Keratinocyte (primary cell): ENCODE data around the gene PACS2. TPM values are rescaled to one million over a fixed set of nuclear protein-coding genes. Genes with fewer than 3 reads are reported as not detected.

ENCODE experiments used
- DNase-seq: peaks from one replicate; pipeline ENCODE4 v3.0.0-alpha.2; 2011; ENCODE audit warnings: low read depth, missing footprints, low spot score
- FAIRE-seq: peaks from 2 replicates; lab custom pipeline; 2011; peaks lifted over from hg19 to GRCh38; lab: Jason Lieb, UNC
- H2AFZ ChIP-seq: 2 replicates; pipeline ENCODE4 v1.6.0; 2012; ENCODE audit warnings: low read length, control low read depth, inconsistent platforms; ENCODE audit not compliant: control insufficient read depth
- H3K27ac ChIP-seq: 2 replicates; pipeline ENCODE4 v1.5.1; 2011; ENCODE audit warnings: low read length; ENCODE audit not compliant: control insufficient read depth, insufficient read depth
- H3K27me3 ChIP-seq: 3 replicates; pipeline ENCODE4 v1.6.0; 2011; ENCODE audit warnings: low read length; ENCODE audit not compliant: control insufficient read depth, insufficient read depth; ENCODE audit errors: extremely low read depth
- H3K36me3 ChIP-seq, 2 experiments: 2 replicates in 1 of 2; 3 replicates in 1 of 2; pipeline ENCODE4 v1.5.1; 2011; ENCODE audit warnings: low read length in 2 of 2, mild to moderate bottlenecking in 1 of 2; ENCODE audit not compliant: control insufficient read depth in 2 of 2, insufficient read depth in 2 of 2; ENCODE audit errors: extremely low read depth in 1 of 2
- H3K4me1 ChIP-seq: 3 replicates; pipeline ENCODE4 v1.5.1; 2011; ENCODE audit warnings: low read length; ENCODE audit not compliant: control insufficient read depth, insufficient read depth; ENCODE audit errors: extremely low read depth
- H3K4me2 ChIP-seq: 3 replicates; pipeline ENCODE4 v1.6.0; 2011; ENCODE audit warnings: low read depth, low read length; ENCODE audit not compliant: control insufficient read depth, insufficient read depth; ENCODE audit errors: extremely low read depth
- H3K4me3 ChIP-seq, 3 experiments: fragments of 200-600 bp in 1 of 3; sonication (generic) in 1 of 3; 2 replicates in 2 of 3; 3 replicates in 1 of 3; pipeline ENCODE4 v1.5.1; 2011 to 2016; ENCODE audit warnings: low read length in 3 of 3, mild to moderate bottlenecking in 3 of 3, control low read depth in 2 of 3, inconsistent platforms in 1 of 3, low read depth in 1 of 3, mixed read lengths in 1 of 3, mixed run types in 1 of 3, moderate library complexity in 1 of 3; ENCODE audit not compliant: control insufficient read depth in 2 of 3, insufficient read depth in 2 of 3; ENCODE audit errors: extremely low read depth in 1 of 3
- H3K79me2 ChIP-seq: 2 replicates; pipeline ENCODE4 v1.6.0; 2012; ENCODE audit warnings: low read length; ENCODE audit not compliant: control insufficient read depth, insufficient read depth
- H3K9ac ChIP-seq: 3 replicates; pipeline ENCODE4 v1.6.0; 2011; ENCODE audit warnings: low read length; ENCODE audit not compliant: control insufficient read depth, insufficient read depth; ENCODE audit errors: extremely low read depth
- H3K9me1 ChIP-seq: 3 replicates; pipeline ENCODE4 v1.6.0; 2011; ENCODE audit warnings: low read length; ENCODE audit not compliant: control insufficient read depth, insufficient read depth; ENCODE audit errors: extremely low read depth
- H3K9me3 ChIP-seq: 2 replicates; pipeline ENCODE4 v1.5.1; 2012; ENCODE audit warnings: low read depth, low read length; ENCODE audit not compliant: control insufficient read depth
- H4K20me1 ChIP-seq: 3 replicates; pipeline ENCODE4 v1.6.0; 2011; ENCODE audit warnings: low read length; ENCODE audit not compliant: control insufficient read depth, insufficient read depth; ENCODE audit errors: extremely low read depth
- EZH2 ChIP-seq: IDR thresholded peaks from one replicate; pipeline ENCODE4 v1.6.1; 2012; ENCODE audit warnings: inconsistent platforms, mild to moderate bottlenecking, low read length, moderate library complexity
- dilution Hi-C: fragments of 300-500 bp; cut with MboI; formaldehyde crosslinking; loops from one replicate; pipeline ENCODE4 v1.7.0; 2020; ENCODE audit warnings: low sequenced_read_pairs; ENCODE audit not compliant: extremely low pct_ligation_motif_present
- polyA plus RNA-seq, 5 experiments: library from polyadenylated mRNA; depleted of rRNA in 3 of 5; stranded (reverse) in 3 of 5; stranded (forward) in 1 of 5; unstranded in 1 of 5; fragments of >200 nt; gene quantifications; 1 replicate in 1 of 5; 2 replicates in 3 of 5; 3 replicates in 1 of 5; pipeline versions ENCODE4 v1.2.1 to v1.2.3, GENCODE V29; 2011 to 2012; ENCODE audit warnings: missing spikeins in 2 of 5, low read depth in 1 of 5, low replicate concordance in 1 of 5
- TF ChIP-seq, protein P1 (sequence below), 3 experiments: IDR thresholded peaks in 1 of 3; conservative IDR thresholded peaks in 1 of 3; optimal IDR thresholded peaks in 1 of 3; 2 replicates in 2 of 3; 3 replicates in 1 of 3; pipeline versions ENCODE3 to v1.5.1; 2011; ENCODE audit warnings: low read length in 3 of 3, mild to moderate bottlenecking in 3 of 3, moderate library complexity in 2 of 3, control low read depth in 1 of 3, inconsistent platforms in 1 of 3; ENCODE audit not compliant: insufficient read depth in 2 of 3; ENCODE audit errors: extremely low read depth in 1 of 3

Gene PACS2
- polyA plus RNA-seq, 1 donor (not counting 4 experiments of a cell fraction or from before 2014, with no cell fraction given) = 11.8 TPM

DNA sequence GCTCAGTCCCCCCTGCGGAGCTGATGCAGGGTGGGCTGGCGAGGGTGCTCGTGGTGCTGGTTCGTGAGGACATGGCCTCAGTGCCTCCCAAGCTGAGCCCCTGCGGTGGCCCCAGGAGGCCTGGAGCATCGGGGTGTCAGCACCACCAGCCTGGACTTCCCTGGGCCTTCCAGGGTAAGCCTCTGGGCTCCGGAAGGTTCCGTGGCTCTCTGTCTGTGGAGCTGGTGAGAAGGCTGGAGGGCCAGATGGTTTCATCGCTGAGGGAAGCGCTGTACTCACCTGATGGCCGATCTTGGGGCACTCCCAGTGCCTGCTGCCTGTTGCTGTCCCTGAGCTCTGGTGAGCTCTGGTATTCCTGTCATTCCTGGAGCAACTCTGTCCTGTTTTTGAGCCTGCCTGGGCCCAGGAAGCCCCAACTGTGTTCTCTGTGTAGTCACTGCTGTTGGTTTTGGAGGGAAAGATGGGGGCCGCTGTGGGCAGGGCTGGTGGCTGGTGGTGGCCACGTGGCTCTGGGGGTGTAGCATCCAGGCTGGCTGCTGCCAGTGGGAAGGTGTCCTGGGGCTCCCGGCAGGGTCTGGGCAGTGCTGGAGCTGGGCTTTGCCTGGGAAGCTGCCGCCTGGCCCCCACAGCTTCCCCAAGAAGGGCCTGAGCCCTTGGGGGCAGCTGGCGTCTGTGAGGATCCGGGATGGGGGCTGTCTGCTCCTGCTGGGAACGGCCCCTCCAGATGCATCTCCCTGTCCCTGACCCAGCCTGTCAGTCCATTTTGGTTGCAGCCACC lies 123.4 kb downstream of the PACS2 start:
- Histone ChIP-seq H3K9ac (no peak overlapping the region), H3K36me3 (peaks cover 5 to 22% of the 10 kb centered on the region in 2 experiments), H3K27ac (no peak overlapping the region), H4K20me1 (peaks cover 33% of the 10 kb centered on the region), H2AFZ (no peak overlapping the region), H3K9me1 (no peaks in the 10 kb centered on the region), H3K4me2 (no peak overlapping the region), H3K4me1 (no peaks in the 10 kb centered on the region), H3K27me3 (no peaks in the 10 kb centered on the region), H3K79me2 (peaks cover 71% of the 10 kb centered on the region), H3K4me3 (no peak overlapping the region), H3K9me3 (no peaks in the 10 kb centered on the region)
- DNase-seq = no peak
- dilution Hi-C loops = no loop called here
- no peak for TF ChIP-seq EZH2
- TF ChIP-seq, protein P1, sequence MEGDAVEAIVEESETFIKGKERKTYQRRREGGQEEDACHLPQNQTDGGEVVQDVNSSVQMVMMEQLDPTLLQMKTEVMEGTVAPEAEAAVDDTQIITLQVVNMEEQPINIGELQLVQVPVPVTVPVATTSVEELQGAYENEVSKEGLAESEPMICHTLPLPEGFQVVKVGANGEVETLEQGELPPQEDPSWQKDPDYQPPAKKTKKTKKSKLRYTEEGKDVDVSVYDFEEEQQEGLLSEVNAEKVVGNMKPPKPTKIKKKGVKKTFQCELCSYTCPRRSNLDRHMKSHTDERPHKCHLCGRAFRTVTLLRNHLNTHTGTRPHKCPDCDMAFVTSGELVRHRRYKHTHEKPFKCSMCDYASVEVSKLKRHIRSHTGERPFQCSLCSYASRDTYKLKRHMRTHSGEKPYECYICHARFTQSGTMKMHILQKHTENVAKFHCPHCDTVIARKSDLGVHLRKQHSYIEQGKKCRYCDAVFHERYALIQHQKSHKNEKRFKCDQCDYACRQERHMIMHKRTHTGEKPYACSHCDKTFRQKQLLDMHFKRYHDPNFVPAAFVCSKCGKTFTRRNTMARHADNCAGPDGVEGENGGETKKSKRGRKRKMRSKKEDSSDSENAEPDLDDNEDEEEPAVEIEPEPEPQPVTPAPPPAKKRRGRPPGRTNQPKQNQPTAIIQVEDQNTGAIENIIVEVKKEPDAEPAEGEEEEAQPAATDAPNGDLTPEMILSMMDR (optimal IDR thresholded peaks at IDR 0.05 in 1 of 3, IDR thresholded peaks at IDR 0.05 in 1 of 3, conservative IDR thresholded peaks at IDR 0.05 in 1 of 3; ENCODE audit: extremely low read depth in 1 of 3, insufficient read depth in 2 of 3, low read length in 3 of 3) = no peak
- no peak for FAIRE-seq

DNA sequence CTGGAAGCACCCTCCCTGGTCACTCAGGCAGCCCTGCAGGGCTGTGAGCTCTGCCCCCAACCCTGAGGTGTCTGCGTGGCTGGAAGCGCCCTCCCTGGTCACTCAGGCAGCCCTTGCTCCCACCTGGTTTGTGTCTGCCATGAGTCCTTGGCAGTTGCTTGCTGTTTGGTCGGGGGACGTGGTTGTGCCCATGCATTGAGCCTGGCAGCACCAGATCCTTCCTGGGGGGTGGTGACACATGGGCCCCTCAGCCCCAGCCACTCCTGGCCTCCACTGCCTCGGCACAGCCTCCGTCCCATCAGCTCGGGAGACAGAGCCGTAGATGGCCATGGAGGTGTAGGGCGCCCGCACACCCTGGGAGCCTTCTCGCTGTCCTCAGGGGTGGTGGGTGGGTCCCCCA lies 124.6 kb downstream of the PACS2 start:
- FAIRE-seq = no peak
- no peak overlapping the region for H3K9ac ChIP-seq
- H3K27ac ChIP-seq = no peak overlapping the region
- H3K4me1 ChIP-seq = no peaks in the 10 kb centered on the region
- no peaks in the 10 kb centered on the region for H3K27me3 ChIP-seq
- H3K4me3 ChIP-seq = no peak overlapping the region
- H3K4me2 ChIP-seq = no peak overlapping the region
- no peak overlapping the region for H2AFZ ChIP-seq
- no peaks in the 10 kb centered on the region for H3K9me3 ChIP-seq
- H3K36me3 ChIP-seq = peaks cover 5 to 22% of the 10 kb centered on the region in 2 experiments
- no peak for TF ChIP-seq EZH2
- TF ChIP-seq, protein P1 (optimal IDR thresholded peaks at IDR 0.05 in 1 of 3, IDR thresholded peaks at IDR 0.05 in 1 of 3, conservative IDR thresholded peaks at IDR 0.05 in 1 of 3; ENCODE audit: extremely low read depth in 1 of 3, insufficient read depth in 2 of 3, low read length in 3 of 3) = no peak
- H3K9me1 ChIP-seq = no peaks in the 10 kb centered on the region
- no peak for DNase-seq
- peaks cover 33% of the 10 kb centered on the region for H4K20me1 ChIP-seq
- dilution Hi-C loops = no loop called here
- H3K79me2 ChIP-seq = peaks cover 59% of the 10 kb centered on the region
